Right renal pelvis (tissue), 4 donors: ENCODE data around the gene OR5T1. TPM values are rescaled to one million over a fixed set of nuclear protein-coding genes. Genes with fewer than 3 reads are reported as not detected.

Experiments used
- DNase-seq, 4 donors: peaks; one replicate each; pipeline ENCODE4 v3.0.0-alpha.2; 2013; ENCODE audit warnings: low read depth in 4 of 4, low spot score in 3 of 4, missing footprints in 1 of 4
- polyA plus RNA-seq, 4 donors: library from polyadenylated mRNA; unstranded; fragments of 120-200 nt; gene quantifications; one replicate each; pipeline ENCODE4 v1.2.1, GENCODE V29; 2013; ENCODE audit not compliant: insufficient read length in 4 of 4

OR5T1 gene
- polyA plus RNA-seq = not detected

- DNase-seq = no peak
Observed at GRCh38 chr11:56273854-56274253, at the start of gene OR5T1. OR5T1 (plus strand) TSS chr11:56274154; CDS start chr11:56275639, 1,485 bp downstream.

GRCh38 chr11:56234155-56234554, 39.8 kb upstream of the OR5T1 start, which contains the start of gene OR5T2:
OR5T2 (minus strand) TSS chr11:56234255; CDS start chr11:56233062, 1,193 bp downstream.
- no peak for DNase-seq

DNA sequence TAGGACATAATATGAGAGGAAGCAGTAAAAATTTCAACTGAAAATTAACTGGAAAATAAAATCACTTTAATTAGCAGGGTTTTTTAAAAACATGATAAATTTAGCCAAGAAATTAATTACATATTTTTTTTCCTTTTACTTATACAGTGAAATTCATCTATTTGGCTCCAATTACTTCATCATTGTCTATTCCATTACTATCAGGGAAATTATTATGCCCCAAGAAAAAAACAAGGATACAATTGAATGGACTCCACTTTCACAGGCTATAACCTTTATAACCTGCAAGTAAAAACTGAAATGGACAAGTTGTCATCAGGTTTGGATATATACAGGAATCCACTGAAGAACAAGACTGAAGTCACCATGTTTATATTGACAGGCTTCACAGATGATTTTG, 22.0 kb upstream of the OR5T1 start, which contains the start of gene OR5T3:
TSS of gene OR5T3 (plus strand) at position 301 of the 400 bp plus-strand sequence. CDS start at position 301, 0 bp downstream.
- DNase-seq = no peak

DNA sequence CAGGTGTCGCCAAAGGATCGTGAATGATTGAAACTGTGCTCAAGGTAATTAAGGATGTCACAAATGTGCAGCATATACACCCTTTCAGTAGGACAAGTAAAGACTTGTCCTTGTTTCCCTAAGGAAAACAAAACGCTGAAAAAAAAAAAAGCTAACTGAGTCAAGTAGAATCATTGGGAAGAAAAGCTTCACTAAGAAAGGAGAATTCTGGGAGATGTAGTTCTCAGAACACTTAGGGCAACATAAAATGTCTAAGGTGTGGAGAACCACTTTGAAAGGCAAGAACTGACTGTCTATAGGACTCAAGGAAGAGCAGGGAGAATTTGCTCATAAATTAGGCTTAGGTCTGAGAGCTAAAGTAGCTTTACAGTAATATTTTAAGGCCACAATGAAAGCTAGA, 2.9 kb upstream of the OR5T1 start:
- DNase-seq = no peak

- DNase-seq = no peak
Observed at GRCh38 chr11:56292154-56292553, 18.2 kb downstream of the OR5T1 start, which contains the start of gene OR8H1. OR8H1 (minus strand) TSS chr11:56292254; CDS start chr11:56291062, 1,192 bp downstream.

GRCh38 chr11:56296898-56297297, 22.9 kb downstream of the OR5T1 start:
- no peak for DNase-seq

- no peak for DNase-seq
Observed at GRCh38 chr11:56307836-56308235, 33.9 kb downstream of the OR5T1 start.

DNA sequence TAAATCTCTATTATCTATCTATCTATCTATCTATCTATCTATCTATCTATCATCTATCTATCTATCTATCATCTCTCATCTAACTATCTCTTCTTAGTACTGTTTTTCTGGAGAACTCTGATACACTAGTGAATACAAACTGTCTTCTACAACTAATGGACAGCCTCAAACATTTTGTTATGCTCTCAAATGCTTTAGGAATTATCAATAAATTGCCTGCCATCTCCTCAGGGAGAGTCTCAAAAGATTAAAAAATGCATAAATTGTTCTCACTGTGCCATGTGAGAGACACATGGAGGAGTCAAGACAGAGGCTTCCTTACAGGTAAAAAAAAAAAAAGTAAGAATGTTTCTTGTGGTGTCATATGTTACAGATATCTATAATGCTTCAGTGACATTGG, 40.9 kb downstream of the OR5T1 start, which contains the start of gene OR8K3:
TSS of gene OR8K3 (plus strand) at position 301 of the 400 bp plus-strand sequence. CDS start 3,163 bp downstream, outside the sequence.
- no peak for DNase-seq

Other genes starting within 250 kb of the OR5T1 start
- under 1 TPM in 1 of 4 donors, not detected in 3; 0.03 TPM for gene OR5AS1, start 246.5 kb upstream of the OR5T1 start, polyA plus RNA-seq
- not detected for gene OR8I2, start 180.8 kb upstream of the OR5T1 start, polyA plus RNA-seq
- gene OR8H2, start 170.5 kb upstream of the OR5T1 start, polyA plus RNA-seq = not detected
- not detected for gene OR8H3, start 151.8 kb upstream of the OR5T1 start, polyA plus RNA-seq
- not detected for gene OR8J3, start 134.0 kb upstream of the OR5T1 start, polyA plus RNA-seq
- not detected for gene OR8K5, start 113.8 kb upstream of the OR5T1 start, polyA plus RNA-seq
- gene OR5J2, start 97.5 kb upstream of the OR5T1 start, polyA plus RNA-seq = not detected
- not detected for gene OR5T2, start 39.9 kb upstream of the OR5T1 start, polyA plus RNA-seq
- not detected for gene OR5T3, start 21.9 kb upstream of the OR5T1 start, polyA plus RNA-seq
- under 1 TPM in 1 of 4 donors, not detected in 3; 0.01 TPM for gene OR8H1, start 18.1 kb downstream of the OR5T1 start, polyA plus RNA-seq
- not detected for gene OR8K3, start 41.0 kb downstream of the OR5T1 start, polyA plus RNA-seq
- gene OR8K1, start 71.9 kb downstream of the OR5T1 start, polyA plus RNA-seq = under 1 TPM in 1 of 4 donors, not detected in 3; 0.05 TPM
- not detected for gene OR8J1, start 80.1 kb downstream of the OR5T1 start, polyA plus RNA-seq
- not detected for gene OR8U1, start 101.5 kb downstream of the OR5T1 start, polyA plus RNA-seq
- gene OR5AL1, start 138.5 kb downstream of the OR5T1 start, polyA plus RNA-seq = not detected
- gene OR5M3, start 199.2 kb downstream of the OR5T1 start, polyA plus RNA-seq = not detected
- gene OR5M8, start 217.2 kb downstream of the OR5T1 start, polyA plus RNA-seq = not detected